Measurements from ENCODE around the gene IL2RA.

- TF ChIP-seq CTCF (IDR thresholded peaks at IDR 0.05) (no peak), EP300 (IDR thresholded peaks at IDR 0.05) (no peak), POLR2A (IDR thresholded peaks at IDR 0.05) (no peak)
Measured at GRCh38 chr10:6018422-6018821, 43.7 kb downstream of the IL2RA start.
